SH-SY5Y (cell line): ENCODE measurements around the gene PRDX1.

ENCODE experiments used
- GATA2 ChIP-seq: IDR thresholded peaks from 2 replicates; pipeline ENCODE4 v1.6.1; 2011; ENCODE audit warnings: mild to moderate bottlenecking, low read depth, low read length
- GATA3 ChIP-seq: IDR thresholded peaks from 2 replicates; pipeline ENCODE4 v1.6.1; 2011; ENCODE audit warnings: low read depth, mild to moderate bottlenecking, low read length, moderate library complexity

DNA sequence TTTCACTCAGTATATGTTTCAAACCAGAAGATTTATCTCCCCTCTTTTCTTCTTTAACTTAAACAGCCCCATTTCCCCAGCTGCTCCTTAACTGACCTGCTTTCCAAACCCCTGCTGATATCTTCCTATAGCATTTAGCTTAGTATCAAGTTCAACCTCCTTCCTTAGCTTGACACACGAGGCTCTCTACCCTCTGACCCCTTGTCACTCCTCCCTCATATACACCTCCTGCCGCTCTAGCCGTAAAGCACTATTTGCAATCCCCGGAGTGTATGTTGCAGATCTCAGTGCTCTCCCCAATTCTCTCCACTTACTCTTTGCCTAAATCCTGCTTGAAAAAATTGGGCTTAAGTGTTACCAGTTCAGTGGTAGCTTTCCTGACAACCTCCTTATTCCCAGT lies 15.2 kb upstream of the PRDX1 start:
- TF ChIP-seq GATA3 (no peak), GATA2 (no peak)
